ENCODE data around the gene CDK18.

The CDK18 gene

GRCh38 chr1:205495237-205495823 lies 9.1 kb upstream of the CDK18 start:
- TF ChIP-seq GABPA (IDR thresholded peaks at IDR 0.05; ENCODE audit: low read depth): no peak
- H3K27ac ChIP-seq (replicated peaks): no peak overlapping the region
- H3K4me3 ChIP-seq (replicated peaks; ENCODE audit: insufficient read depth, low read length): no peak overlapping the region
- no peak for DNase-seq (ENCODE audit: low read depth in 1 of 2, low spot score in 1 of 2)
- H3K27me3 ChIP-seq (ENCODE audit: insufficient read depth, poor library complexity, severe bottlenecking): peaks cover 9% of the 10 kb centered on the region

GRCh38 chr1:205496661-205497060 lies 7.8 kb upstream of the CDK18 start:
- no peak for DNase-seq (ENCODE audit: low read depth in 1 of 2, low spot score in 1 of 2)
- H3K27me3 ChIP-seq (ENCODE audit: insufficient read depth, poor library complexity, severe bottlenecking): peaks cover 9% of the 10 kb centered on the region
- TF ChIP-seq POLR2AphosphoS5 (IDR thresholded peaks at IDR 0.05; ENCODE audit: low read depth) (no peak), CTCF (IDR thresholded peaks at IDR 0.05; ENCODE audit: insufficient read depth, low read length) (no peak), REST (IDR thresholded peaks at IDR 0.05; ENCODE audit: insufficient replicate concordance, low read depth) (no peak), SPI1 (IDR thresholded peaks at IDR 0.05; ENCODE audit: borderline replicate concordance, low read depth) (no peak)

GRCh38 chr1:205497351-205497750 lies 7.1 kb upstream of the CDK18 start:
- Histone ChIP-seq H3K4me3 (replicated peaks; ENCODE audit: insufficient read depth, low read length) (no peak overlapping the region), H3K27ac (replicated peaks) (no peak overlapping the region), H3K27me3 (ENCODE audit: insufficient read depth, poor library complexity, severe bottlenecking) (peaks cover 7% of the 10 kb centered on the region)
- no peak for DNase-seq (ENCODE audit: low read depth in 1 of 2, low spot score in 1 of 2)
- TF ChIP-seq CTCF (IDR thresholded peaks at IDR 0.05; ENCODE audit: insufficient read depth, low read length) (no peak), REST (IDR thresholded peaks at IDR 0.05; ENCODE audit: insufficient replicate concordance, low read depth) (no peak), SPI1 (IDR thresholded peaks at IDR 0.05; ENCODE audit: borderline replicate concordance, low read depth) (no peak), GABPA (IDR thresholded peaks at IDR 0.05; ENCODE audit: low read depth) (no peak)

More at GRCh38 chr1:205496661-205497060, 7.8 kb upstream of the CDK18 start:
- Histone ChIP-seq H3K27ac (replicated peaks) (no peak overlapping the region), H3K4me3 (replicated peaks; ENCODE audit: insufficient read depth, low read length) (no peak overlapping the region)

DNA sequence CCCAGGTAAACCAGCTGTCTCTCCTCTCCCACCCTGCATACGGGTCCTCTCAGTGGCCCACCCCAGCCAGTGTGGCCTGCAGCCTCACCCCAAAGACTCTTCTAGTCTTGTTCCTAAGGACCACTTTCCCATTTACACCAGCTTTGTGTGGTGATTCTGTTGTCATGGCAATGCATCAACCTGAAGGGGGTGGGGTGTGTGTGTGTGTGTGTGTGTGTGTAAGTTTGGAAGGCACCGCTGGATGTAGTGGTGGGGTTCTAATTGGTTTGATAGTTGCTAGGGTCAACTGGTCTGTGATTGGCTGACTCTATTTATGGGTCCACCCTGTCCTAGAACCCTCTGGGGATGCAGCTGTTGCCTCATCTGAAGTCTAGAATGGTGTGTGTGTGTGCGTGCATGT lies 4.7 kb upstream of the CDK18 start:
- Histone ChIP-seq H3K4me3 (replicated peaks; ENCODE audit: insufficient read depth, low read length) (no peak overlapping the region), H3K27me3 (ENCODE audit: insufficient read depth, poor library complexity, severe bottlenecking) (peaks cover 7% of the 10 kb centered on the region), H3K27ac (replicated peaks) (no peak overlapping the region)
- TF ChIP-seq POLR2AphosphoS5 (IDR thresholded peaks at IDR 0.05; ENCODE audit: low read depth): no peak
- TF ChIP-seq GABPA (IDR thresholded peaks at IDR 0.05; ENCODE audit: low read depth): no peak
- TF ChIP-seq CTCF (IDR thresholded peaks at IDR 0.05; ENCODE audit: insufficient read depth, low read length): no peak
- TF ChIP-seq SPI1 (IDR thresholded peaks at IDR 0.05; ENCODE audit: borderline replicate concordance, low read depth): no peak
- no peak for TF ChIP-seq REST (IDR thresholded peaks at IDR 0.05; ENCODE audit: insufficient replicate concordance, low read depth)
- no peak for DNase-seq (ENCODE audit: low read depth in 1 of 2, low spot score in 1 of 2)
